RWPE1 (cell line): ENCODE data around the gene CTIF.

Source experiments
- CTCF ChIA-PET: fragments of 350-600 bp; sonication (Branson Sonifier 250); formaldehyde crosslinking; extraction: SDS; loops from one replicate; lab custom pipeline; 2021; lab: Yijun Ruan, JAX
- POLR2A ChIA-PET: fragments of 400-600 bp; formaldehyde crosslinking; extraction: SDS; loops from one replicate; lab custom pipeline; 2020; ENCODE audit warnings: antibody characterized with exemption; ENCODE audit not compliant: low non-redundant PET; lab: Yijun Ruan, JAX
- DNase-seq: peaks from one replicate; pipeline ENCODE4 v3.0.0; 2012; ENCODE audit warnings: low spot score
- H3K27ac ChIP-seq: fragments of 450-650 bp; 2 replicates; pipeline ENCODE4 v1.5.1; 2017
- CTCF ChIP-seq: fragments of 450-650 bp; conservative IDR thresholded peaks from 2 replicates; pipeline ENCODE4 v1.5.1; 2017; ENCODE audit warnings: low read depth, mild to moderate bottlenecking

The CTIF gene

GRCh38 chr18:48826806-48827205 is 288.0 kb downstream of the CTIF start:
- CTCF ChIA-PET, result no interaction called here
- POLR2A ChIA-PET, result no interaction called here

DNA sequence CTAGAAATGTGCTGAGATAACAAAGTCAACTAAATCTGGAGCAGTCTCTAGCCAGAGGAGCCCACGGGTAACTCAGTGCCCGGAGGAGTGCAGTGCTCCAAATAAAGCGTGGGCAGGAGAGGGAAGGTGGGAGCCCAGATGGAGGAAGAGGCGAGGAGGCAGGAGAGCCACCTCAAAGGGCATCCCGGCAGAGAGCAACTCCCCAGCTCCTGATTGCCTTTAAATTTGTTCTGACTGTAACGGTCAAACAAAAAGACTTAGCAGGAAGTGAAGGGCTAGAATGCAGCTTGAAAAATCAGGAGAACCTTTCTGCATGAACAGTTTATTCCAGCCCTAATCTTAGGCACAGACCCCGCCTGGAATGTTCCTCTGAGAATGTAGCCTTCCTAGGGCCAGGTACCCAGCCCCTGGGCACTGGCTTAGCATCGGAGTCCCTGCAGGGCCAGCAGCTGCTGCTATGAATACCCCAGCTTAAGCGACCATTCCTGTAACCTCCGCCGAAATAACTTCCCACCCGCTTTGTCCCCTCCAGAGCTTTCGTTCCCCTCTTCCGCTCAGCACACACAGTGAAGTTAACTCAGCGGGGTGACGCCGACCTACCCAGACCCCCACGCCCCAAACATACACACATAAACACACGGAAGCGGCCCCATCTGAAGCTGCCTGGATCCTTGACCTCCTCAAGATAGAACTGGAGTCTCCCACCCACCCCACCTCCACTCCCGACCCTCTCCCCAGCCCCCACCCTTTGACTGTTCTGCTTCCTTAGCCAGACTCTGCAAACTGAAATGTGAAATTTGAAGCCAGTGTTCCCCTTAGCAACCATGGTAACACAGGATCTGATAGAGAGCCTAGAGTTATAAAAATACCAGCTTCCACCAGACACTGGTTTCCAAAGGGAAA is 288.7 kb downstream of the CTIF start:
- no peak for DNase-seq
- H3K27ac ChIP-seq, result peak overlapping the region; percentile 23
- ChIA-PET POLR2A (no interaction called here), CTCF (no interaction called here)
- no peak for TF ChIP-seq CTCF

More at GRCh38 chr18:48826806-48827205, 288.0 kb downstream of the CTIF start:
- H3K27ac ChIP-seq, result peak overlapping the region; percentile 23
- no peak for TF ChIP-seq CTCF
- DNase-seq, result no peak

GRCh38 chr18:48828194-48828545 is 289.3 kb downstream of the CTIF start:
- POLR2A ChIA-PET, result no interaction called here
- H3K27ac ChIP-seq, result no peak overlapping the region
- CTCF ChIA-PET, result no interaction called here
- no peak for DNase-seq
- no peak for TF ChIP-seq CTCF

DNA sequence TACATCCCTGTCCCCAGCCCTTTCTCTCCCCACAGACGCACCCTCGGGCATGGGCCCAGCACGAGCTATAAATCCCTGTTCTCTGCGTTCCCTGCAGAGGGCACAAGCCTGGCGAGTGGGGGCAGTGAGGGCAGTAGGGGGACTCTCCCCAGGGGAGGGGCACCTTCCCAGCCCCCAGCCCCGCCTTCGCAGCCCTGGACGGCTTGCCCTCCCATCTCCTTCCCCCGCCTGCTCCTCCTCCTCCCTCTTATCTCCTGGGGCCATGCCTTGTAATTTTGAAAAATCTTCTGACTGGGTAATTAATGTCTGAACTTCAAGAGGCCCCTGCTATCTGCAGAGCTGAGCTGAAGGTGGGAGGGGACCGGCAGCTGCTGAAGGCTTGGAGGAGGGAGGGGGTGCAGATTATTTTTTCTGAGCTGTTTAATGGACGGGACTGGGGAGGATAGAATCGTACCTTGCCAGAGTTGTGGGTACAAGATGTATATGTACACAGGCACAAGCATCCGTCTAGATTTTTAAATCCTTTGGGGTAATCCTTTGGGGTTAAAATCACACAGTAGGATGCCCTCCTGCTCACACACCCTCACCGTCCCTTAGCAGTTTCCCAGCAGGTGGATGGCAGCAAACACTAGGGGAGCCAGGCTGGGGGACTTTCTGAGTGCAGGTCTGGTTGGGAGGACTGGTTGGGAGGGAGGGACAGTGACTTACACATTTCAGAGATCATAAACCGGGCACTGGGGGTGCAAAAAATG is 290.0 kb downstream of the CTIF start:
- CTCF ChIA-PET, result no interaction called here
- POLR2A ChIA-PET, result no interaction called here
- no peak for DNase-seq

DNA sequence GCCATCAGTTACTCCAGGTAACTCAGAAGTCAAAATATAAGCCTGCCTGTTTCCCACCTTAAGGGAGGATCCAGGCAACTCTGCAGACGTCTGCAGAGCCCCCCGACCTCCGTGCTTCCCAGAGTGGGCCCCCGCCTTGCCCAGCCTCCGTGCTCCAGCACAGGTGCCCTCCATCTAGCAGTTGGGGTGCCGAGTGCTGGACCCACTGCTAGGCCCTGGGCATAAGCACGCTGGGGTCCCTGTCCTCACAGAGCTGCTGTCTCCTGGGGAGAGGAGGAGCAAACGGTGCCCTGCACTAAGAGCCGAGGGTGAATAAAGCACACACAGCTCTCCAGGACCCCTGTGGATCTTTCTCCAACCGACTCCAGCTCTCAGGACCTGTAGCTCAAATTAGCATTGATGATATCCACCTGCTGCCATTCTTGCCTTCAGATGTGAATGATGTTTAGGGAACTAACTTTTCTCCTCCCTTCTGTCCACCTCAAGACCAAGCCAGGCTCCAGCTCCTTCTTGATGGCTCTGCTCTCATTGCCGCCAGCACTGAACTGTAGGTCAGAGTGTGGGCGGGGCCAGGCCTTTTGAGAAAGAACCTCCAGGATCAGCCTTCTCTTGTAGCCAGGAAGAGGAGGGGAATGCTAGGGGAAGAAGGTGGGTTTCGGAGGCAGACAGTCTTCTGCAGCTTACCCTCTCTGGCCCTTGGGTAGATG is 290.8 kb downstream of the CTIF start:
- ChIA-PET CTCF (no interaction called here), POLR2A (no interaction called here)
- DNase-seq, result no peak
- TF ChIP-seq CTCF, result no peak
- H3K27ac ChIP-seq, result no peak overlapping the region; the same call in 1 of the 2 replicates

More for the DNA sequence above, 290.0 kb downstream of the CTIF start:
- TF ChIP-seq CTCF, result no peak
- no peak overlapping the region; the same call in 1 of the 2 replicates for H3K27ac ChIP-seq
